Suprapubic skin (tissue), 4 donors: ENCODE results near the gene IL1A. TPM values are rescaled to one million over a fixed set of nuclear protein-coding genes. Genes with fewer than 3 reads are reported as not detected.

Source experiments
- DNase-seq, 2 donors: peaks; one replicate each; pipeline ENCODE4 v3.0.0-alpha.2; 2019; ENCODE audit warnings: low spot score in 2 of 2
- H3K27ac ChIP-seq: fragments of 200-600 bp; sonication (generic); one replicate; pipeline ENCODE4 v1.5.1; 2019
- H3K27me3 ChIP-seq: fragments of 200-600 bp; sonication (generic); one replicate; pipeline ENCODE4 v1.5.1; 2019
- H3K36me3 ChIP-seq: fragments of 200-600 bp; sonication (generic); one replicate; pipeline ENCODE4 v1.5.1; 2019
- H3K4me1 ChIP-seq: fragments of 200-600 bp; sonication (generic); one replicate; pipeline ENCODE4 v1.5.1; 2019
- H3K4me3 ChIP-seq: fragments of 200-600 bp; sonication (generic); one replicate; pipeline ENCODE4 v1.5.1; 2019; ENCODE audit warnings: mild to moderate bottlenecking
- H3K9me3 ChIP-seq: fragments of 200-600 bp; sonication (generic); one replicate; pipeline ENCODE4 v1.5.1; 2019
- CTCF ChIP-seq, 2 donors: fragments of 200-600 bp in 1 of 2; fragments of 450-650 bp in 1 of 2; sonication (generic) in 1 of 2; IDR thresholded peaks; one replicate each; pipeline ENCODE4 v1.5.1; 2016 to 2019; ENCODE audit warnings: antibody characterized with exemption in 2 of 2, mild to moderate bottlenecking in 1 of 2, moderate library complexity in 1 of 2
- EP300 ChIP-seq: sonication (generic); formaldehyde crosslinking; IDR thresholded peaks from one replicate; pipeline ENCODE4 v1.6.1; 2017; ENCODE audit warnings: antibody characterized with exemption
- POLR2A ChIP-seq, 2 donors: fragments of 450-650 bp; IDR thresholded peaks; one replicate each; pipeline ENCODE4 v1.6.1; 2017; ENCODE audit warnings: antibody characterized with exemption in 2 of 2, mild to moderate bottlenecking in 2 of 2, moderate library complexity in 2 of 2
- POLR2AphosphoS5 ChIP-seq, 3 donors: sonication (generic); formaldehyde crosslinking; IDR thresholded peaks; one replicate each; pipeline ENCODE4 v1.6.1; 2017; ENCODE audit warnings: antibody characterized with exemption in 3 of 3
- WGBS: methylation state at CpG from one replicate; pipeline ENCODE4 v1.1.5; 2018; 5-methylcytosine and 5-hydroxymethylcytosine counted together
- total RNA-seq, 4 donors: library from RNA; depleted of rRNA; stranded (reverse); fragments of >200 nt; gene quantifications; one replicate each; pipeline ENCODE4 v1.1.0, GENCODE V29; 2016

Gene IL1A
- total RNA-seq, 4 donors from 2014 or later: 0.49 to 1.1 (median 0.76) TPM; not detected in 1

DNA sequence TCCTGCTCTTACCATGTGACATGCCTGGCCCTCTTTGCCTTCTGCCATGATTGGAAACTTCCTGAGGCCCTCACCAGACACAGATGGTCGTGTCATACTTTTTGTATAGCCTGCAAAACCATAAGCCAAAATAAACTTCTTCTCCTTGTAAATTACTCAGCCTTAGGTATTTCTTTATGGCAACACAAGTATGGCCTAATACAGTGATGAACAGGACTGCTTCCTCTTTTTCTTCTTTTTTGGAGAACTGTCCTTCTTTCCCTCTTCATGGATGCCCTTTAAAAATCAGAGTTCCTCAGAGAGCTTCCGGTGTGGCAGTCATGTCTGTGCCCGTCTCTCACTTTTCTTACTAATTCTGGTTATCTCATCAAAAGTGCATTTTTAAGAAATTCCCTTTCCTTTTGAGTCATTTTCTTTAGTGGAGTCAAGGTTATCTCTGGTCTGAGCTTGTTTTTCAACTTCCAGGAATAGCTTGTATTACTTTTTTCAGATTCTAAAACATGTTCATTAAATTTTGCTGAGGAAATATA, 9.2 kb upstream of the IL1A start:
- TF ChIP-seq POLR2A (IDR thresholded peaks at IDR 0.05): no peak
- no peak for TF ChIP-seq EP300
- TF ChIP-seq CTCF (IDR thresholded peaks at IDR 0.05): no peak
- TF ChIP-seq POLR2AphosphoS5 (IDR thresholded peaks at IDR 0.05): no peak
- Histone ChIP-seq H3K4me1 (peaks cover 28% of the 10 kb centered on the region), H3K9me3 (no peaks in the 10 kb centered on the region), H3K4me3 (no peak overlapping the region), H3K27me3 (no peaks in the 10 kb centered on the region), H3K36me3 (no peaks in the 10 kb centered on the region), H3K27ac (no peak overlapping the region)
- 37% methylated on average over 3 of the region's 3 CpGs for WGBS
- DNase-seq: no peak

DNA sequence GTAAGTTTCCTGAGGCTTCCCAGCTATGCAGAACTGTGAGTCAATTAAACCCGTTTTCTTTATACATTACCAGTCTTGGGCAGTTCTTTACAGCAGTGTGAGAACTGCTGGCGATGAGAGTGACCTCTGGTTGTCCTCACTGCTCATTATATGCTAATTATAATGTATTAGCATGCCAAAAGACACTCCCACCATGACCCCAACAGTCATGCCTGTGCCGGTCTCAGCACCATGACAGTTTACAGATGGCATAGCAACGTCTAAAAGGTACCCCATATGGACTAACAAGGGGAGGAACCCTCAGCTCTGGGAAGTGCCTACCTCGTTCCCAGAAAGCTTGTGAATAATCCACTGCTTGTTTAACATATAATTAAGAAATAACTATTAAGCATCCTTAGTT, 8.1 kb upstream of the IL1A start:
- H3K9me3 ChIP-seq: no peaks in the 10 kb centered on the region
- H3K27ac ChIP-seq: no peak overlapping the region
- no peaks in the 10 kb centered on the region for H3K36me3 ChIP-seq
- H3K4me3 ChIP-seq: no peak overlapping the region
- DNase-seq: no peak
- 78% methylated on average over 5 of the region's 5 CpGs for WGBS
- TF ChIP-seq EP300 (no peak), POLR2AphosphoS5 (IDR thresholded peaks at IDR 0.05) (no peak), POLR2A (IDR thresholded peaks at IDR 0.05) (no peak)
- no peaks in the 10 kb centered on the region for H3K27me3 ChIP-seq
- peaks cover 28% of the 10 kb centered on the region for H3K4me1 ChIP-seq

DNA sequence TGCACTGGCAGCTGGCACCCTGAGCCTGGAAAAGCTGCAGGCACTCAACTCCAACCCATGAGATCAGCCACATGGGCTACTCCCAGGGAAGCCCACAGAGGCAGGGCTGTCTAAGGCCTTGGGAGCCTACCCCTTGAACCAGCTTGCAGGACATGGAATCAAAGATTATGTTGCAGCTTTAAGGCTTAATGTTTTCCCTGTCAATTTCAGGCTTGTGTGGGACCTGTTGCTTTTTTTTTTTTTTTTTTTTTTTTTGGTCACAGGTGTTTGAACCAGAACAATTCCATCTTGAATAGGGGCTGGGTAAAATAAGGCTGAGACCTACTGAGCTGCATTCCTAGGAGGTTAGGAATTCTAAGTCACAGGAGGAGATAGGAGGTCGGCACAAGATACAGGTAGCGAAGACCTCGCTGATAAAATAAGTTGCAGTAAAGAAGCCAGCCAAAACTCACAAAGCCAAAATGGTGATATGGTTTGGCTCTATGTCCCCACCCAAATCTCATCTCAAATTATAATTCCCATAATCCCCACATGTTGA, 7.5 kb upstream of the IL1A start:
- Histone ChIP-seq H3K27ac (no peak overlapping the region), H3K27me3 (no peaks in the 10 kb centered on the region), H3K4me3 (no peak overlapping the region), H3K4me1 (peaks cover 28% of the 10 kb centered on the region), H3K36me3 (no peaks in the 10 kb centered on the region), H3K9me3 (no peaks in the 10 kb centered on the region)
- DNase-seq: no peak
- WGBS: 96% methylated on average over 3 of the region's 3 CpGs
- TF ChIP-seq EP300: no peak
- TF ChIP-seq POLR2AphosphoS5 (IDR thresholded peaks at IDR 0.05): no peak
- TF ChIP-seq CTCF (IDR thresholded peaks at IDR 0.05): no peak
- TF ChIP-seq POLR2A (IDR thresholded peaks at IDR 0.05): no peak

DNA sequence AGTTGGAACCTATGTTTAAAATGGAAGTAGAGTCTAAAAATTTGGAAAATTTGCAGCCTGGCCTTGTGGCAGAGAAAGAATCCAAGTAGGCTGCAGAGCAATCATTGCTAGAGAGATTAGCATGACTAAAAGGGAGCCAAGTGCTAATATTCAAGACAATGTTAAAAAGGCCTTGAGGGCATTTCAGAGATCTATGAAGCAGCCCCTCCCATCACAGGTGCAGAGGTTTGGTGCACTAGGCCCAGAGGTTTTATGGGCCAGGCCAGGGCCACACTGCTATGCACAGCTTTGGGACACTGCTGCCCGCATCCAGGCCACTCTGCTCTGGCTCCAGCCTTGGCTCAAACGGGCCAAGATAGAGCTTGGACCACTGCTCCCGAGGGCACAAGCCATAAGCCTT, 6.7 kb upstream of the IL1A start:
- Histone ChIP-seq H3K9me3 (no peaks in the 10 kb centered on the region), H3K27ac (no peak overlapping the region), H3K27me3 (no peaks in the 10 kb centered on the region), H3K4me1 (peaks cover 27% of the 10 kb centered on the region), H3K36me3 (no peaks in the 10 kb centered on the region), H3K4me3 (no peak overlapping the region)
- no peak for DNase-seq
- 90% methylated on average over 2 of the region's 3 CpGs for WGBS
- TF ChIP-seq CTCF (IDR thresholded peaks at IDR 0.05): no peak
- TF ChIP-seq POLR2A (IDR thresholded peaks at IDR 0.05): no peak
- TF ChIP-seq EP300: no peak
- no peak for TF ChIP-seq POLR2AphosphoS5 (IDR thresholded peaks at IDR 0.05)

DNA sequence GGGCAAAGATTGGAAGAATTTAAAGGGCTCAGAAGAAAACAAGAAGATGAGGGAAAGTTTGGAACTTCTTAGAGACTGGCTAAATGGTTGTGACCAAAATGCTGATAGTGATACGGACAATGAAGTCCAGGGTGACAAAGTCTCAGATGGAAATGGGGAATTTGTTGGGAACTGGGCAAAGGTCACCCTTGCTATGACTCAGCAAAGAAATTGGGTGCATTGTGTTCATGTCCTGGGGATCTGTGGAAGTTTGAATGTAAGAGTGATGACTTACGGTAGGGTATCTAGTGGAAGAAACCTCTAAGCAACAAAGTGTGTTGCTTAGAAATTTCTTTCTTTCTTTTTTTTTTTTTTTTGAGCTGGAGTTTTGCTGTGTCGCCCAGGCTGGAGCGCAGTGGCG, 6.0 kb upstream of the IL1A start:
- no peak overlapping the region for H3K4me3 ChIP-seq
- no peak overlapping the region for H3K27ac ChIP-seq
- no peaks in the 10 kb centered on the region for H3K27me3 ChIP-seq
- H3K36me3 ChIP-seq: no peaks in the 10 kb centered on the region
- TF ChIP-seq CTCF (IDR thresholded peaks at IDR 0.05): no peak
- no peak for TF ChIP-seq POLR2AphosphoS5 (IDR thresholded peaks at IDR 0.05)
- no peak for TF ChIP-seq POLR2A (IDR thresholded peaks at IDR 0.05)
- no peak for TF ChIP-seq EP300
- no peak for DNase-seq
- H3K9me3 ChIP-seq: no peaks in the 10 kb centered on the region
- WGBS: 87% methylated on average over 5 of the region's 5 CpGs
- peaks cover 20% of the 10 kb centered on the region for H3K4me1 ChIP-seq

DNA sequence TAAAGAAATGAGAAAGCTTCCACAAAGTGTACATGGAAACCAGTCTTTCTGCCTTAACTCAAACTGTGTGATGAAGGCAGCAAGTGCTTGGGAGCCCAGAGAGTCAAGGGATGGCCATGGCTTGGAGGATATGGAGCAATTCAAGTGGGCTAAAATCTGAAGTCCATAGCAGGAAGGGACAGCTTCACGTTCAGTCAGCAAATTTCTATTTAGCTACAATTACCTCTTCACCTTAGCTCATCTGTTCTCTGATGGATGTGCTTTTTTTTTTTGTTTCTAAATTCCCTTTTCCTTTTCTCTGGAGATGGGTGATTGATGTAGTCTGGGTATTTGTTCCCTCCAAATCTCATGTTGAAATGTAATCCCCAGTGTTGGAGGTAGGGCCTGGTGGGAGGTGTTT, 4.9 kb upstream of the IL1A start:
- H3K27me3 ChIP-seq: no peaks in the 10 kb centered on the region
- no peak overlapping the region for H3K27ac ChIP-seq
- no peaks in the 10 kb centered on the region for H3K9me3 ChIP-seq
- no peak for TF ChIP-seq CTCF (IDR thresholded peaks at IDR 0.05)
- no peak for TF ChIP-seq EP300
- TF ChIP-seq POLR2AphosphoS5 (IDR thresholded peaks at IDR 0.05): no peak
- no peak for TF ChIP-seq POLR2A (IDR thresholded peaks at IDR 0.05)
- peaks cover 16% of the 10 kb centered on the region for H3K4me1 ChIP-seq
- H3K36me3 ChIP-seq: no peaks in the 10 kb centered on the region
- H3K4me3 ChIP-seq: no peak overlapping the region
- DNase-seq: no peak
- 93% methylated on average over 1 of the region's 1 CpG for WGBS
